ENCODE measurements around the gene GALE. TPM values are rescaled to one million over a fixed set of nuclear protein-coding genes. Genes with fewer than 3 reads are reported as not detected.

Gene GALE
- polyA plus RNA-seq, 1 donor (not counting 4 experiments of a cell fraction or from before 2014, with no cell fraction given) = 52.8 TPM

DNA sequence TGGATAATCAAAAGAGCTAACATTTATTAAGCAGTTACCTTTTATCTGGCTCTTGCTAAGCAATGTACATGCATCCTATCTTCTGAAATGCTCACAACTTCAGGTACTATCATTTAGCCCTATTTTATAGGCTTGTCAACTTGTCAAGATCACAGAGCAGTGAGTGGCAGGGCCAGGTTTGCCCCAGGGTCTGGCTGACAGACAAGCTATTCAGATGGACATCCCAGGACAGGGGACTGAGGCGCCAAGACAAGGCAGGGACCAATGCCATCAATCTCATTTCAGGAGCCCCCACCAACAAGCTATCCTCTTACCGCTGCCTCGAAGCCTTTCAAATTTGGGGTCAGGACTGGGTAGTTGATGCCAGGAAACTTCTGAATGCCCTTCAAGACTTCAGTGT lies 15.8 kb upstream of the GALE start:
- Histone ChIP-seq H3K9me1 (ENCODE audit: control insufficient read depth, extremely low read depth, insufficient read depth, low read length) (no peaks in the 10 kb centered on the region), H3K9ac (ENCODE audit: control insufficient read depth, extremely low read depth, insufficient read depth, low read length) (no peak overlapping the region), H3K4me1 (ENCODE audit: control insufficient read depth, extremely low read depth, insufficient read depth, low read length) (no peaks in the 10 kb centered on the region), H4K20me1 (ENCODE audit: control insufficient read depth, extremely low read depth, insufficient read depth, low read length) (no peaks in the 10 kb centered on the region), H3K4me2 (ENCODE audit: control insufficient read depth, extremely low read depth, insufficient read depth, low read depth, low read length) (no peak overlapping the region), H3K27ac (ENCODE audit: control insufficient read depth, insufficient read depth, low read length) (no peak overlapping the region), H2AFZ (ENCODE audit: control insufficient read depth, low read length) (no peak overlapping the region), H3K9me3 (ENCODE audit: control insufficient read depth, low read depth, low read length) (no peaks in the 10 kb centered on the region), H3K36me3 (ENCODE audit: control insufficient read depth in 2 of 2, extremely low read depth in 1 of 2, insufficient read depth in 2 of 2, low read length in 2 of 2) (peaks cover 7 to 19% of the 10 kb centered on the region in 2 experiments), H3K4me3 (ENCODE audit: control insufficient read depth in 2 of 3, extremely low read depth in 1 of 3, insufficient read depth in 2 of 3, low read depth in 1 of 3, low read length in 3 of 3) (no peak overlapping the region), H3K27me3 (ENCODE audit: control insufficient read depth, extremely low read depth, insufficient read depth, low read length) (no peaks in the 10 kb centered on the region), H3K79me2 (ENCODE audit: control insufficient read depth, insufficient read depth, low read length) (no peaks in the 10 kb centered on the region)
- dilution Hi-C loops (cut with MboI; ENCODE audit: extremely low pct_ligation_motif_present, low sequenced_read_pairs) = no loop called here
- no peak for FAIRE-seq
- DNase-seq (ENCODE audit: low read depth, low spot score) = no peak
- TF ChIP-seq EZH2 (IDR thresholded peaks at IDR 0.05; ENCODE audit: low read length) = no peak
- TF ChIP-seq, protein P1, sequence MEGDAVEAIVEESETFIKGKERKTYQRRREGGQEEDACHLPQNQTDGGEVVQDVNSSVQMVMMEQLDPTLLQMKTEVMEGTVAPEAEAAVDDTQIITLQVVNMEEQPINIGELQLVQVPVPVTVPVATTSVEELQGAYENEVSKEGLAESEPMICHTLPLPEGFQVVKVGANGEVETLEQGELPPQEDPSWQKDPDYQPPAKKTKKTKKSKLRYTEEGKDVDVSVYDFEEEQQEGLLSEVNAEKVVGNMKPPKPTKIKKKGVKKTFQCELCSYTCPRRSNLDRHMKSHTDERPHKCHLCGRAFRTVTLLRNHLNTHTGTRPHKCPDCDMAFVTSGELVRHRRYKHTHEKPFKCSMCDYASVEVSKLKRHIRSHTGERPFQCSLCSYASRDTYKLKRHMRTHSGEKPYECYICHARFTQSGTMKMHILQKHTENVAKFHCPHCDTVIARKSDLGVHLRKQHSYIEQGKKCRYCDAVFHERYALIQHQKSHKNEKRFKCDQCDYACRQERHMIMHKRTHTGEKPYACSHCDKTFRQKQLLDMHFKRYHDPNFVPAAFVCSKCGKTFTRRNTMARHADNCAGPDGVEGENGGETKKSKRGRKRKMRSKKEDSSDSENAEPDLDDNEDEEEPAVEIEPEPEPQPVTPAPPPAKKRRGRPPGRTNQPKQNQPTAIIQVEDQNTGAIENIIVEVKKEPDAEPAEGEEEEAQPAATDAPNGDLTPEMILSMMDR (optimal IDR thresholded peaks at IDR 0.05 in 1 of 3, IDR thresholded peaks at IDR 0.05 in 1 of 3, conservative IDR thresholded peaks at IDR 0.05 in 1 of 3; ENCODE audit: extremely low read depth in 1 of 3, insufficient read depth in 2 of 3, low read length in 3 of 3) = no peak

DNA sequence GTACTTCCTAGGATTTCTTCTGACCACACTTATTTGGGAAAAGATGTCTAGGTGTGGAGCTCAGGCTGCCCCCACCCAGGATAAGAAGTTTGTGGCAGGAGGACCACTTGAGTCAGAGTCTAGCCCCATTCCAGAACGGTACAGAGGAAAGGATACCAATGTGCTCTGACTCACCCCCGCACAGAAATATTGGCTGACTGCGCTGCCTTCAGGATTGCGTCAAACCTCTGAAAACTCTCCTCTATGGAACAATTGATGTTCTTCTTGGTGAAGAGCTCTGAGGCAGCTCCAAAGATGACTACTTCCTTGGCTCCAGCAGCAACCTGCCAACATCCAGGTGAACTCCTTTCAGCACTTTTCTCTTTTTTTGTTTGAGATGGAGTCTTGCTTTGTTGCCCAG lies 13.5 kb upstream of the GALE start:
- Histone ChIP-seq H3K9ac (ENCODE audit: control insufficient read depth, extremely low read depth, insufficient read depth, low read length) (no peak overlapping the region), H3K79me2 (ENCODE audit: control insufficient read depth, insufficient read depth, low read length) (no peaks in the 10 kb centered on the region), H3K36me3 (ENCODE audit: control insufficient read depth in 2 of 2, extremely low read depth in 1 of 2, insufficient read depth in 2 of 2, low read length in 2 of 2) (peaks cover 7 to 19% of the 10 kb centered on the region in 2 experiments), H3K4me3 (ENCODE audit: control insufficient read depth in 2 of 3, extremely low read depth in 1 of 3, insufficient read depth in 2 of 3, low read depth in 1 of 3, low read length in 3 of 3) (no peak overlapping the region), H2AFZ (ENCODE audit: control insufficient read depth, low read length) (no peak overlapping the region), H3K4me2 (ENCODE audit: control insufficient read depth, extremely low read depth, insufficient read depth, low read depth, low read length) (no peak overlapping the region), H3K9me1 (ENCODE audit: control insufficient read depth, extremely low read depth, insufficient read depth, low read length) (no peaks in the 10 kb centered on the region), H3K27ac (ENCODE audit: control insufficient read depth, insufficient read depth, low read length) (no peak overlapping the region), H4K20me1 (ENCODE audit: control insufficient read depth, extremely low read depth, insufficient read depth, low read length) (no peaks in the 10 kb centered on the region), H3K9me3 (ENCODE audit: control insufficient read depth, low read depth, low read length) (no peaks in the 10 kb centered on the region), H3K4me1 (ENCODE audit: control insufficient read depth, extremely low read depth, insufficient read depth, low read length) (peaks cover 9% of the 10 kb centered on the region), H3K27me3 (ENCODE audit: control insufficient read depth, extremely low read depth, insufficient read depth, low read length) (no peaks in the 10 kb centered on the region)
- DNase-seq (ENCODE audit: low read depth, low spot score) (no peak), FAIRE-seq (no peak)
- TF ChIP-seq, protein P1 (optimal IDR thresholded peaks at IDR 0.05 in 1 of 3, IDR thresholded peaks at IDR 0.05 in 1 of 3, conservative IDR thresholded peaks at IDR 0.05 in 1 of 3; ENCODE audit: extremely low read depth in 1 of 3, insufficient read depth in 2 of 3, low read length in 3 of 3) = no peak
- TF ChIP-seq EZH2 (IDR thresholded peaks at IDR 0.05; ENCODE audit: low read length) = no peak
- dilution Hi-C loops (cut with MboI; ENCODE audit: extremely low pct_ligation_motif_present, low sequenced_read_pairs) = no loop called here

Measured in keratinocyte (primary cell).